NCI-H146 treated with DMSO at 0.1 percent for 48 hours (cell line): Measurements from ENCODE around the gene NMNAT3.

Experiments used
- DNase-seq: peaks from one replicate; lab custom pipeline; 2025; ENCODE audit not compliant: unreplicated experiment; lab: John Stamatoyannopoulos, UW

Gene NMNAT3

DNA sequence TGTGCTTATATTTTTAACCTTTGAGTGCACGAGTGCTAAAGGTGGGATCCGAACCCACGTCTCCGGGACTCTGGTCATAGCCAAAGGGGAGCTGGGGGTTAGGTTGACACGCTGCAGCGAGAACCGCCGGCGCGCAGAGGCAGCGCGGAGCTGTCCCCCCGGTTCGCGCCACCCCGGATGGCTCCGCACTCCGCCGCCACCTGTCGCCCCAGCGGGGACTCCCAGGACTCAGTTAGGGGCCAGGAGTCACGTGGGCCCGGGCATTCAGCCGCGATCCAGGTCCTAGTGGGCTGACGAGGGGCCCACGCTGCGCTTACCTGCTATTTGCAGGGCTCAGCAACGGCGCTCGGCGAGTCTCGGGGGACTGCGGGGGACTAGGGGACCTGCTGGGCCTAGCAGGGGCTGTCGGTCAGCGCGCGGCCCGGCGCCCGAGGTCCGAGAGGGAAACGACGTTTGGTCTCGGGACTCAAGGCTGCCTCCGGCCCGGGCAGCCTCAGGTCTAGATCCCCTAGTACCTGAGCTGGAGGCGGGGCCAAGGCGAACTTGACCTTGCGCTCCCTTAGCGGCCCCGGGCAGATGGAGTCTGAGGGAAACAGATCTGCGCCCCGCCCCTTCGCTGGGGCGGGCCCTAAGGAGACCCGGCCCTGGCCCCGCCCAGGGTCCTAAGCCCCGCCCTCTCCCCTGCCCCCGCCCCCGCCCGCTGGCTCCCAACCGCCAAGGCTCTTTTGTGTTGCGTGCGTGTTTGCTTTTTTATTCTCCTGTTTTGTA, at the start of gene NMNAT3:
TSS of gene NMNAT3 (minus strand) at position 585 of the 768 bp plus-strand sequence. CDS start 50,248 bp downstream, outside the sequence.
- peak; percentile 98 for DNase-seq

DNA sequence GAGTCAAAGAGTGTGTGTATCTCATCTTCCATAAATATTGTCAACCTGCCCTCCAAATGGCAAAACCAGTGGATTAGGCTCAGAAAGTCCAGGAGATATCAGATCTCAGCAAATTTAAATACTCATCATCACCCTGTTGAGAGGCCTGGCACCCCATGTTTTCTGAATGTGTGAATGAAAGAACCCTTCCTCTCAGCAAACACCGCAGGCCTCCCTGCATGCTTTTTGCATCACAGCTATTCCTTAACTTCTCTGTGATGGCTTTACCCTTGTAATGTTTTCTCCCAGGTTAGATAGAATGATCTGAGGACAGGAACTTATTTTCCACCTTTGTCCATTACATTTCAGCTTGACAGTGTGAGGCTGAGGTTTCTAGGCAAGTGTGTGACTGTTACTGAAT, 43.6 kb upstream of the NMNAT3 start:
- DNase-seq: no peak

DNA sequence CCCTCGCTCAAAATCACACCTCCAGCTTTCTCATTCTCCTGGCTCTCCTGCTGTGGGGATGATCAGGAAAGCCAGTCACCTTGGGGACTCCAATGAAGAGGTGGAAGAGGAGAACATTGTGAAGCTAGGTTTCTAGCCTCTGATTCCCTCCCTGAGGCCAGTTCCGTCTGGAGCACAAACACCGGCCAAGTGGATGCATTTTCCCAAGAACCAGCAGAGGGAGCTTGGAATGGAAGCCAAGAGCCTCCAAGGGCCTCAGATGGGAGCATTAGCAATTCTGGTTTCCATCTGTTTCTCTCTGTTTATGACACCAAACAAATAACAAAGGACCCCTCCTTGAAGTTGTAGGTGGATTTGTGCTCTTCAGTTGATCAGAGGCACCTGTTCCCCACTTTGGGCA, 40.6 kb upstream of the NMNAT3 start:
- DNase-seq: peak; percentile 60

DNA sequence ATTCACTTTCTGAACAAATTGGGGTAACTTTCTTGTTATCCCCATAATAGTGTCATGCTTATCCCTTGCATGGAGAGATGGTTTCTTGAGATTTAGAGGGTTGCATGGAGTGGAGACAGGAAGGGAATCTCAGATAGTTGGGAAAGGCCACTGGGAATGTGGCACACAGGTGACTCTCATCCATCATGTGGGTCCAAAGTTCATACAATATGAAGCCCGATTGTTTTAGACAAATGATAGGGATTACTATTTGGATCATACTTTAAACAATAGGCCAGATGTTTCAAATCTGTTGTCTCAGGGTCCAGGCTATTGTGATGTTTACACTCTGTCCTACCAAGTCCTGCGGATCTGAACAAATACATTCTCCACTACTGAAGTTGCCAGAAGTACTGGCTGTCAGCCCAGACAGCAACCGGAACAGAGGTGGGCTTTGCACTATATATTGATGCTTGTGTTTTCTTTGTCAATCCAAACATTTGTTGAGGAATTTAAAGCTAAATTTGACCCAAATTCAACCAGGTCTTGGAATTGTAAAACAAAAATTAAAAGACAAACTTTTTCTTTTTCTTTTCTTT, 39.2 kb upstream of the NMNAT3 start:
- DNase-seq: no peak

DNA sequence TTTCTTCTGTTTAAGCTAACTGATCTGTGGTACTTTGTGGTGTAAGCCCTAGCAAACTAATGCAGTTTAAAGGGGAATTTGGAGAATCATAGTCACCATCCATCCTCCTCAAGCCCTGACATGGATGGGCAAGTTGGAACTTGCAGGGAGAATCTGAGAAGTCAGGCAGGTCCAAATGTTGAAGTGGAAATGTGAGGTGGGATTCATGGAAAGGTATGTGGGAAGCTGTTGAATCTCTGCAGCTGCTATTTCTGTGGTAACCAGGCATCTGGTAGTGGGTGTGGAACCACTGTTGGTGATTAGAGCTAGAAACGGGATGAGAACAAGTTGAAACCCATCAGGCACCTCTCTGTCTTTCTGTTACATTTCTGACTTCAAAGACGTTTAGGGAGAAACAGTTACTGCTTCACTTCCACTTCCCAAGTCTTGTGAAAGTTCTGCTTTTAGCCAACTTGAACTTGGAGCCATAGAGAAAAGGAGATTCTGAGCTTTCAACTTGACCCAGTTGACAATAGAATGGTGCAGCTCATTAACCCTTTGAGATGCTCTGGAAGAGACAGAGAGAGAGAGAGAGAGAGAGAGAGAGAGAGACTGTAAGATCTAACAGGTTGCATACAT, 38.1 kb upstream of the NMNAT3 start:
- no peak for DNase-seq

DNA sequence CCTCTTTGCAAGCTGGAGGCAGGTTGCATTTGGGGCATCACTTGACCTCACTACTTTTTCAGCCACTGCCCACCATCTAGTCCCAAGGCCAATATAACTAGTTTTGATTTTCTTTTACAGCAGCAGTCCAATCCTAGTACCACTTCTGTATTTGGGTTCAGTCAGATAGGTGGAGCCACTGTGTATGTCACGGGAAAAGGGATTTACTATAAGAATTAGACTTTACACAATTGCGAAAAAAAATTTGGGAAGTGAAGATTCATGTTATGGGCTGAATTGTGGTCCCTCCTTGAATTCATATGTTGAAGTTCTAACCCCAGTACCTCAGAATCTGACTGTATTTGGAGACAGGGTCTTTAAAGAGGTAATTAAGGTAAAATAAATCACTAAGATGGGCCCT, 37.4 kb upstream of the NMNAT3 start:
- DNase-seq: no peak

DNA sequence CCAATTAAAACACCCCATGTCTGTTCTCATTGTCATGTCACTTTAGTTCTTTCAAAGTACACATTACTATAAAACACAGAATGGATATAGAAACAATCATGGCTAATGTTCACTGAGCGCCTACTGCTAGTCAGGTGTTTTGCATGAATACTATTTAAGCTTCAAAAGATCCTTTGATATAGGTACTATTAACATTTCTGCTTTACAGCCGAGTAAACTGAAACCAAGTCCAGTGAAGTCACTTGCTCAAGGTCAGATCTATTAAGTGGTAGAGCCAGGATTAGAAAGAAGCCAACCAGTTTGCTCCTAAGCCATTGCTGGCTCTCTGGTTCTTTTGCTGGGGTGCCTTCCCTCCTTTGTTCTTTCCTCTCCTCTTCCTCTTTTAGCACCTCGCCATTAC, 32.4 kb upstream of the NMNAT3 start:
- peak; percentile 36 for DNase-seq

DNA sequence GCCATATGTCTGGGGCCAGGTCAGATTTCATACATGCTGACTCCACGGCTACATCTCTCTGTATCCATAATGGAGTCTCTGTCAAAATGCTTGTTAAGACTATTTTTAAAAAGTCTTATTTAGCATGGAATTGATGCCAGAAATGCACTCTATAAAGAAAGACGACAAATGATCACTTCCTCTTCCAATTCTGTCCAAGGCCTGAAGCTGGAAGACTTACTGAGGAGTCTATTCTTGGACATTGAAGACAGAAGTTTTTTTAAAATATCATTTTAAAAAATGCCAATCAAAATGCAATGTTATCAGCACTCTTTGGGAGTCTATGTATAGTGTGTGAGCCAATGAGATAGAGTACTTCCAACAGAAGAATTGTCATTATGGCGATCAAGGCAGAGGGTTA, 27.9 kb upstream of the NMNAT3 start:
- no peak for DNase-seq

DNA sequence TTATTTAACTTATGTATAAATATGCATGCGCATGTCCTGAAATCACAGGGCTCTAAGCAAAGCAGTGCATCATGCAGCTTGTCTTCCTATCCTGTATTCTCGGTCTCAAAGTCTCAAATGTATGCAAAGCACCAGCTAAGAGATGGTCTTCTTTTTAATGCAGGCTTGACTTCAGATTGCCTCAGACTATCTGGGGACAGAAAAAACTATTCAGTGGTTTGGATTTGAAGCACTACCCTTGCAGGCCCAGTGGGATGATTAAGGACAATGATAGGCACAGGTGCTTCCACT, 18.5 kb upstream of the NMNAT3 start:
- DNase-seq: no peak

DNA sequence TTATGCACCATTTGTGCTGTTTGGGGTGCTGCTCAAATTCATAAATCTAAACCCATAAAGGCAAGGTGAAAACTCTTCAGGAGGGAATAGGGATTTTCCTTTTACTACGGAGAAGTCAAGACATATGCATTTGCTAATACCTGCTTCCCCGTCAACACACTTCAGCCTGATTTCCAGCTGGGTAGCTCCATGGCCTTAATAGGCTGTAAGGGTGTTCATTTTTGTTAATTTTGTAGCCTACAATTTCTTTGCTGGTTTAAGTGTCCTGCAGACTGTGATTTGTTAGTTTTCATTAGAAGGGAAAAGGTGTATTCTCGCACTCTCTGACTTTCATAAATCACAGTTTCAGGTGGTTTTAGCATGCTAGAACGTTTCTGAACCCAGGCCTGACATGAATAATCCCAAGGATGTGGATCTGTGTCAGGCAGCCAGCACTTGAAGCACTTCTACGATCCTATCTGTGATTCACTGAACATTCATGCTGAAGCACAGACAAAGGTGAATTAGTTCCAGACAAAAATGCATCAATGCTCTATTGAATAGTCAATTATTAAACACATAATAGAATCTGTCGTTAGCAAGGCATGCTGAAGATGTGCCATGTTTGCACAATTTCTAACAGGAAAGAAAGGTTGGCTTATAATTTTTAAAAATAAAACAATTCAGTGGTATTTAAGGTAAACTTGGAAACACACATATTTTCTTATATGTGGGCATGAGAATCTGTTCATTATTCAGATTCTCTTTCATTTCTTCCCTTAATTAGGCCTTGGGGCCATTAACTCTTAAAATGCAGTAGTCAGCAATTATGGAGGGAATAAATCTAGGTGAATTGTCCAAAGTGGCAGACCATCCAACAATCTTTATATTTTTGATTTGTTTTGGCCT, 17.9 kb upstream of the NMNAT3 start:
- no peak for DNase-seq

DNA sequence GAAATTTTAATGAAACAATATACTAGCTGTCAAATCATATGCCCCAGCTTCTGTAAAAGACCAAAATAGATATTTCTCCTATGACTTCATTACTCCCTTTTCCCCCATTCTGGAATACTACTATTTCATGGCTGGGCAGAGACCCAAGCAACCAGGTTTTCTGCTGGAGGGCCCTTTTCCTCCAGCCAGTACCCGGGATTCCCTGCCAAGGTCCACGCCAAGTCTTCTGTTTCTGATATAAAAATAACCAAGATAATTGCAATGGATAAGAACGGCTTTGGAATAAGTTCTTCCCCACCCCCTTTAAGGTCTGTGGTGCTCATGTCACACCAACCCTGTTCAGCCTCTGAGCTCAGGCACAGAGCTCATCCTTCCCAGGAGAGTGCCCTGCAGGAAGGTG, 17.2 kb upstream of the NMNAT3 start:
- no peak for DNase-seq

DNA sequence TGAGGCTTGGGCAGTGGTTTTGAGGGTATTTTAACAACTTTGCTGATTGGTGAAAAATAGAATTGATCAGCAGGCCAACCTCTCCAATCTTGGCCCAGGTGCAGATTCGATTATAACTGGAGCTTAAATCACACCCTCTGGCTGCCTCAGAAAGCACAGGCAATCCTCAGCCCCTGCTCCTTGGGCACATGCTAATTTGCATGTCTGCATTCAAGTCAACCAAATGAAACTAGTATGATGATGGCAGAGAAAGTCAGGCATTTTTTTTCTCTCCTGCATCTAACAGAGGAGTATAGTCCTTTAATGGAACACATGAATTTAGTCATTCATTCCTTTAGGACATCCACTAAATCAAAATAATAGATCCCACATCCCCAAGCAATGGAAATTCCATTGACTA, 16.8 kb upstream of the NMNAT3 start:
- DNase-seq: no peak

DNA sequence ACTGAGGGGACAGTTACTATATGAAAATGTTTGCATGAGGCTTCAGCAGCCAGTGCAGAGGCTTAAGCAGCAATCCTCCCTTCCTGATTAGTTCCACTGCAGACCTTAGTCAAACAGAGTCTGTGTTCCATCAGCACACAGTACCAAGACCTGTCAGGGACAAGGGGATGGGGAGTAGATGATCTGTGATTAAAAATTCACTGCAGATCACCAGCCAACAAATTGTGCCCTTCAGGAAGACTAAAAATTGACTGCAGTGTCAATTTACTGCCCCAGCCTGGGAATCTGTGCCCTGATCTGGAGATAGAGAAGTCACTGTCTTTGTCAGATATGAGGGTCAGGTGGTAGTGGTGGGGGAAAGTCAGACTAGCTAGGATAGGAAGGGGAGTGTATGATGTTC, 13.8 kb upstream of the NMNAT3 start:
- DNase-seq: no peak

DNA sequence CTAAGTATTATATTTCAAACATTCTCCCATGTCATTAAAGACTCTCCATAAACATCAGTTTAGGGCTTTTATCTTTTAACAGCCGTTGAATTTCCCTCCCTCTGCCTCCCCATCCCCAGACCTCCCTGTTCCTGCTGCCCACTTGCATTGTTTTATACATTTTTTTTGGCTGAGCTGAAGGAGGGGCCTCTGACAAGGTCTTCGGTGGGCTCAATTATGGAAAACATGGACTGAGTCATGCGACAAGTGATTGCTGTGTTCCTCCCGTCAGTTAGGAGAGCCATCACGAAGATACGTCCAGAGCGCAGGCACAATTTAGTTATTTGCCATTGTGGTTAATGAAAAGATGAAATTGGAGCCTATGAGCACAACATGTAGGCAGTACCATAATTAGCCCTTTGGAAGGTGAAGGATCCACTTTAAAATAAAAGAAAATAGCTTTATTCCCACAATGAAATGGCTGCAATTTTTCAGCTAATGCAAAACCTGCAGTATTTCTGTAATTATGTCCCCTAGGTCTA, 12.0 kb upstream of the NMNAT3 start:
- DNase-seq: peak; percentile 94

DNA sequence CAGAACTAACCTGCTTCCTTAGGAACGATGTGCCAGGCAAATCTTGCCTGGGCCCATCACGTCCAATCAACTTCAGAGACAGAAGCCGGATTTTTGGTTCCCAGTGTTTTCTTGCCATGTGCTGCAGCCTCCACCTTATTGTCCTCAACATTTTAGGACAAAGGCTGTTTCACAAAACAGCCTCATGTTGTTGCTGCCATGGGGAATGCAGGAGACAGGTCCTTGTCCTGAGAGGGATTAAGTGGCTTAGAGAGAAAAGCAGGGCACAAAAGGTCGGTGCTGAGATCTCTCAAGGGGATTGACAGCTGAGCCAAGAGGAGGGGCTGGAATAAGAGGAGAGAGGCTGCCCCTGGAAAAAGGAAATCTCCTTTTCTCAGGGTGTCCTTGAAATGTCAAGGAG, 11.3 kb upstream of the NMNAT3 start:
- DNase-seq: no peak

DNA sequence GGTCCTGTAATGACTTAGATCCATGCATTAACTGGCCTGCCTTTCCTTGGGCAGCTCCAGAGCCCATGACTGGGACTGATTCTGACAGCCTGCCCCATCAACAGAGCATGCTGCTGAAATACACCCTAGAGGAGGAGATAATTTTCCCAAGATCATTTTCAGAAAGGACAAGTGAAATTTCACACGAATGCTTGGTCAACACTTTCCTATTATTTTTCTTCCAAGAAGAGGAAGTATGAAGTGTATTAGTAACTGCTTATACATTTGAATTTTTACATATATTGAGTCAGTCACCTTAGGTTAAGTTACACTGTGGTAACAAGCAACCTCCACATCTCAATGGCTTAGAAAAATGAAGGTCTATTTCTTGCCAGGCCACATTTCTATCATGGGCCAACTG, 9.7 kb upstream of the NMNAT3 start:
- DNase-seq: no peak

DNA sequence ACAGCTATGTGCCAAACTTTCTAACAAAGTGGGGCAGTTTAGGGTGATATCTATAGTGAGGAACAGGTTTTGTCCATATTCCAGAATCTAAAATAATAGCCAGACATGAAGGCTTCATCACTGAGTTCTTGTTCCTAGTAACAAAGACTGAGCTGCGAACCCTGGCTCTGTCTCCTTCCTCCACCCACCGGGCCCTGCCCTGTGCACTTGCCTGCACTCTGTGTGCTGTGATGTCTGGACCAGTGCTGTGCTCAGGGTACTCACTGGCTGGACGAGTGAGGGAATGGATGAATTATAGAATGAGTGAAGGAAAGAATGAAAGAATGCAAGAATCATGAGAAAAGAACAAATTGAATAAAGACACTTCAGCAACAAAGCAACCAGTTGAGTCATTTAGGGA, 8.9 kb upstream of the NMNAT3 start:
- DNase-seq: no peak

DNA sequence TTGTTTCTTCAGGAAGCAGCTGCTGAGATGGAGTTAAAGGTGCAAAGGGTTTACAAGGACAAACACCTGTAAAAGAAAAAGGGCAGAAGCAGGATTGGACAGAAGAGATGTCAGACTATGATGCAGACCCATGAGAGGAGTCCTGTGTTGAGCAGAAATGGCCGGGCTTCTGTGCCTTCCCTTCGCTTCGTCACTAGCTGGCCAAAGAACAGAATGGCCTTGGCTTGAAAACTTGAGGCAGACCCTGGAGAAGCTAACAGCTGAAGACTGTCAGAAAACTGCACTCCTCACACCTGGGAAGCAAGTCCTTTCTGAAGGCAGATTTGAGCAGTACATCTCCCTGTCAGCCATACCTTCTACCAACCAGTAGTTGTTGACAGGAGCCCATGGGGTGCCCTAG, 8.4 kb upstream of the NMNAT3 start:
- no peak for DNase-seq

DNA sequence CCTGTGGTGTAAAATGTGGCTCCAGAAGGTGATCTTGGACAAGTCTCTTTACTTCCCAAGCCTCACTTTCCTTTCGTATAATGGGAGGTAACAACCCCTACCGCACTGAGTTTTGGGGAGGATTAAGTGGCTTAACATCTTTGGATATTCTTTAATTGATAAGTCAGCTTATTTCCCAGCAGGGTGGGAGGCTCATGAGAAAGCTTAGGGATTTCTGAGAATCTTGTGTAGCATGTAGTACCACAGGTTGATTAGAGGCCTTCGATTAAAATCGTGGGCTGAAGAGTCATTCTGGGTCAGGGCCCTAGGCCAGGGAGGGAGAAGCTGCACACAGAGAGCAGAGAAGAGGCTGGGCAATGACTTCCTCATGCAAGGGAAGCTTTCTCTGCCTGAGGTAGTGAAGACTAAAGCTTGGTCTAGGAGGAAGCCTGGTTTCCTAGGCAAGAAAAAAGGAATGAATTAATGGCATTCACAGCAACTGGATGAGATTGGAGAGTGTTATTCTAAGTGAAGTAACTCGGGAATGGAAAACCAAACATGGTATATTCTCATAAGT, 1.5 kb upstream of the NMNAT3 start:
- DNase-seq: no peak

DNA sequence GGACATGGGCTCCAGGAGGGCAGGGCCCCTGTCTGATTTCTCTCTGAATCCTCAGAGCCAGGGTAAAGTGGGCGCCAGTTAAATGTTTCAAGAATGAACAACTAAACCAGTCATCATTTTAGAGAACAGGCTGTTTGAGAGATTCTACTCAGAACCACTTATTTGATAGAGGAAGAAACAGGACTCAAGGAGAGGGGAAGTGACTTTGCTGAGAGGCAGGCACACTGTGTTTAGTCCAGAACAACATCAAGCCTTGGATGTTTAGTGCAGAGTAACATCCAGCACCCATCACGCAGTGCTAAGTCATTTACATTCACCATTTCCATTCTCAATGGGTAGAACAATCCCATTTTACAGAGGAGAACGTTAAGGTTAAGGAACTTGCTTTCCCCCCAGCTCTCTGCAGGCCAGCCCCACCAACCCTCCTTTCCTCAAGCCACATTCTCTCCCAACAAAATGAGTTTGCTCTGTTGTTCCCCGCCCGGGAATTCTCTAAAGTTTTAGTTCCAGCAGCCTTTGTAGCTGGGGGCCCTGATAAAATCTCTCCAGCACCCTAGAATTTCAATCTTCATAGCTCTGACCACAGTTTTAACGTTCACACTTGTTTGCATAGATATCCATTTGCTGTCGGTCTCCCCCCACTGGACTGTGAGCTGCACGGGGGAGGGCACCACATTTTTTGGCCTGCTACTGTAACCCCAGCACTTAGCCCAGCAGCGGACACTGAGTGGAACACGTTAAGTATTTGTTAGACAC, 962 bp downstream of the NMNAT3 start:
- no peak for DNase-seq

DNA sequence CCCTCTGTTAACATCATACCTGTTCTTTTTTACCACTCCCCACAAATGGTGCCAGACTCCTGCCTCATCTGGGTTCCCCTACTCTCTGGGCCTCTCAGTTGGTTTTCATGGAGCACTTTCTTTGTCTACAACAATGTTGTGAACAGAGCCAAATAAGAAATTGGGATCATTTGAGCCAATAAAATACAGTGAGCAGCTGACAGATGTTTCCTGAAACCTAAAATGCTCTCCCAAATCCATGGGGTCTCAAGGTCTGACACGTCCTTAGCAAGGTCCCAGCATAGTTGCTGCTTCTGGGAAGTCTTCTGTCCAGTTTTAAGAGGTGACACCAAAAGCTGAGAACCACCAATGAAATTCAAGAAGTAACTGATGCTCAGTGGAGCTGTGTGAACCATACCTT, 1.7 kb downstream of the NMNAT3 start:
- DNase-seq: no peak
